Head of caudate nucleus (tissue), 42 donors: ENCODE data around the gene CDS1.

Source experiments
- DNase-seq, 42 donors: peaks; one replicate each; pipeline versions ENCODE4 v3.0.0 to v3.0.0-alpha.2; 2020 to 2021; ENCODE audit warnings: mixed read lengths in 7 of 42
- intact Hi-C: fragments of 100-400 bp; cut with DNase I; formaldehyde crosslinking; loops from one replicate; pipeline ENCODE4 v1.15.0; 2022

The CDS1 gene

DNA sequence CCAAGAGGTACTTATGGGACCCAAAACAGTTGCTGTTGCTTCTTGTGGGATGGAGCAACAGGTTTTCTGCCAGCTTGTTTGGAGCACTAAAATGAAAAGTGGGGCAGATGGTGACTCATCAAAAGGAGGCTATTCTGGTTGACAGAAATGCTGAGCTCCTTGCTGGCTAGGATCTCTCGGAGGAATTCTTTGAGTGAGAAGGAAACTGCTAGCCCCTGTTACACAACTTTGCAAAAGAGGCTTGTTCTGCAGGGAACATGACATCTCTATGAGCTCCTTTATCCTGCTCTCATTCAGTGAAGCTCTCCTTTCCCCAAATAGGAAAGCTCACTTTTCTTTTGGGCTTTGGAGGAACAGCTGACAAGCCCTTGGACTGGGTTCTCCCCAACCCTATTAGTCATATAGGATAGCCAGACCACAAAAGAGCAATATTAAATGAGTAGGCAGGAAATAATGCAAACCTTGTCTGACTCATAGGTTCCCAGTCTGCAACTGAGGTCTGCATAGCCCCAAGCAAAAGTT, 108.3 kb downstream of the CDS1 start:
- peak in 20 of 42 donors; percentile 13 to 86 (median 48) for DNase-seq
- intact Hi-C loops = no loop called here

- intact Hi-C loops = no loop called here
Observed at GRCh38 chr4:84691800-84692199, 108.9 kb downstream of the CDS1 start.

GRCh38 chr4:84697159-84697558, 114.2 kb downstream of the CDS1 start:
- intact Hi-C loops = no loop called here
- DNase-seq = no peak

More at GRCh38 chr4:84691800-84692199, 108.9 kb downstream of the CDS1 start:
- DNase-seq = no peak

DNA sequence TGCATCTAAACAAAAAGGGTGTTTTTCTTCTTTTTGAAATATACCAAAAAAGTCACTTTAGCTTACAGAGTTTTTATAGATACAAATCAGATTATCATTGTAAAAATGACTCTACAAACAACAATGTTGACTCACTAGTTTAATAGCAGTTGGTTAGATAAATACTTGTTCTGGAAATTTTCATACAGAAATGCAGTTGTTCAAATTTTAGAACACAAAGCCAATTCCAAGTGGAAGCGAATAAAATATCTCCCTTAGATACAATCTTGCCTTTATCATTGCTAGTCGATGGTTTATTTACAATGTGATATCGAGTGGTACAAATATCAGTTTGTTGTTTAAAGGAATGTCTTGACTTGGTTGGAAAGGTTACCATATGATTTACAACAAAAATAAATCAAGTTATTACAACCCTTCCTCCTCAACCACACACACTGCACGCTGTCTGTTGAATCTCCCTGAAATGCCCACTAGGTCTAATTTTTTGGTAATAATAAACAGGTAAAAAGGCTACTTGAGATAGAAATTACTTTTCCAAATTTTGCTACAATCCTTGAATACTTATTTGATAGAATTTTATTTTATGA, 114.8 kb downstream of the CDS1 start:
- DNase-seq = no peak
- intact Hi-C loops = no loop called here

DNA sequence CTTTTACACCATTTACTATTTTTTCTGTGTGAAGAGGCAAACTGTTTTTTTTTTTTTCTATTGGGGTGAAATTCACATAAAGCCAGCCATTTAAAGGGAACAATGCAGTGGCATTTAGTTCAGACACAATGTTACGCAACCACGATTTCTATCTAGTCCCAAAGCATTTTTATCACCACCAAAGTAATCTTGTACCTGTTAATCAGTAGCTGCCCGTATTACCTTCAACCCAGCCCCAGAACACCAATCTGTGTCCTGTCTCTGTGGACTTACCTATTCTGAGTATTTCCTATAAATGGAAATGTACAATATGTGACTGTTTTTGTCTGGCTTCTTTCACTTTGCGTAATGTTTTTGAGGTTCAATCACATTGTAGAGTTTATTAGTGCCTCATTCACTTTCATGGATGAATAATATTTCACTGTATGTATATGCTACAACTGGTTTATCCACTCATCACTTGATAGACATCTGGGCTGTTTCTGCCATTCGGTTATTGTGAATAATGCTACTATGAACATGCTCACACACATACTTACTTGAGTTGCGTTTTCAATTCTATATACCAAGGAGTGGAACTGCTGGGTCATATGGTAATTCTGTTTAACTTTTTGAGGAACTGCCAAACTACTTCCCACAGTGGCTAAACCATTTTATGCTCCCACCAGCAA, 116.2 kb downstream of the CDS1 start:
- intact Hi-C loops = no loop called here
- no peak for DNase-seq
